ENCODE measurements around the gene PRIM2. TPM values are rescaled to one million over a fixed set of nuclear protein-coding genes. Genes with fewer than 3 reads are reported as not detected.
"Not testable (repeated sequence)": the region's sequence is repeated elsewhere in the genome, so short reads cannot be mapped to it uniquely, and the experiment has no call there.

The PRIM2 gene
- total RNA-seq, 1 donor from 2014 or later: 10.8 TPM

- Mint-ChIP-seq H3K9me3 (ENCODE audit: low read depth) (peaks cover 33% of the 10 kb centered on the region), H3K27me3 (ENCODE audit: low read depth) (no peaks in the 10 kb centered on the region), H3K4me3 (ENCODE audit: unreplicated experiment) (no peak overlapping the region), H3K27ac (ENCODE audit: unreplicated experiment) (no peak overlapping the region), H3K36me3 (ENCODE audit: low read depth) (peaks cover 47% of the 10 kb centered on the region), H3K4me1 (ENCODE audit: low read depth) (no peaks in the 10 kb centered on the region)
- no peak for DNase-seq (ENCODE audit: low spot score)
- TF ChIP-seq CTCF (IDR thresholded peaks at IDR 0.05): no peak
Observed at GRCh38 chr6:57328074-57328473, 10.6 kb downstream of the PRIM2 start.

GRCh38 chr6:57329933-57330332 is 12.5 kb downstream of the PRIM2 start:
- no peak for TF ChIP-seq CTCF (IDR thresholded peaks at IDR 0.05)
- no peak for DNase-seq (ENCODE audit: low spot score)
- no peak overlapping the region for H3K4me3 Mint-ChIP-seq (ENCODE audit: unreplicated experiment)
- no peaks in the 10 kb centered on the region for H3K27me3 Mint-ChIP-seq (ENCODE audit: low read depth)
- peaks cover 57% of the 10 kb centered on the region for H3K36me3 Mint-ChIP-seq (ENCODE audit: low read depth)
- H3K4me1 Mint-ChIP-seq (ENCODE audit: low read depth): no peaks in the 10 kb centered on the region
- peaks cover 44% of the 10 kb centered on the region for H3K9me3 Mint-ChIP-seq (ENCODE audit: low read depth)
- no peak overlapping the region for H3K27ac Mint-ChIP-seq (ENCODE audit: unreplicated experiment)

GRCh38 chr6:57342148-57342669 is 24.8 kb downstream of the PRIM2 start:
- H3K27ac Mint-ChIP-seq (ENCODE audit: unreplicated experiment): no peak overlapping the region
- H3K27me3 Mint-ChIP-seq (ENCODE audit: low read depth): no peaks in the 10 kb centered on the region
- peaks cover 4% of the 10 kb centered on the region for H3K36me3 Mint-ChIP-seq (ENCODE audit: low read depth)
- no peak for TF ChIP-seq CTCF (IDR thresholded peaks at IDR 0.05)
- no peaks in the 10 kb centered on the region for H3K4me1 Mint-ChIP-seq (ENCODE audit: low read depth)
- no peak overlapping the region for H3K4me3 Mint-ChIP-seq (ENCODE audit: unreplicated experiment)
- peaks cover 3% of the 10 kb centered on the region for H3K9me3 Mint-ChIP-seq (ENCODE audit: low read depth)
- DNase-seq (ENCODE audit: low spot score): no peak

- not testable (repeated sequence) for DNase-seq (ENCODE audit: low spot score); H3K4me1 Mint-ChIP-seq (ENCODE audit: low read depth); H3K9me3 Mint-ChIP-seq (ENCODE audit: low read depth); H3K4me3 Mint-ChIP-seq (ENCODE audit: unreplicated experiment); H3K27ac Mint-ChIP-seq (ENCODE audit: unreplicated experiment); H3K36me3 Mint-ChIP-seq (ENCODE audit: low read depth); H3K27me3 Mint-ChIP-seq (ENCODE audit: low read depth)
Observed at GRCh38 chr6:57343342-57343741, 25.9 kb downstream of the PRIM2 start.

GRCh38 chr6:57346715-57347114 is 29.3 kb downstream of the PRIM2 start:
- not testable (repeated sequence) for H3K9me3 Mint-ChIP-seq (ENCODE audit: low read depth); DNase-seq (ENCODE audit: low spot score); H3K4me3 Mint-ChIP-seq (ENCODE audit: unreplicated experiment); H3K36me3 Mint-ChIP-seq (ENCODE audit: low read depth); H3K27me3 Mint-ChIP-seq (ENCODE audit: low read depth); H3K27ac Mint-ChIP-seq (ENCODE audit: unreplicated experiment); H3K4me1 Mint-ChIP-seq (ENCODE audit: low read depth)

GRCh38 chr6:57347597-57347996 is 30.2 kb downstream of the PRIM2 start:
- H3K9me3 Mint-ChIP-seq (ENCODE audit: low read depth); H3K4me1 Mint-ChIP-seq (ENCODE audit: low read depth); H3K36me3 Mint-ChIP-seq (ENCODE audit: low read depth); H3K4me3 Mint-ChIP-seq (ENCODE audit: unreplicated experiment); H3K27me3 Mint-ChIP-seq (ENCODE audit: low read depth); H3K27ac Mint-ChIP-seq (ENCODE audit: unreplicated experiment); DNase-seq (ENCODE audit: low spot score): not testable (repeated sequence)

GRCh38 chr6:57350443-57350842 is 33.0 kb downstream of the PRIM2 start:
- not testable (repeated sequence) for DNase-seq (ENCODE audit: low spot score); H3K27me3 Mint-ChIP-seq (ENCODE audit: low read depth); H3K9me3 Mint-ChIP-seq (ENCODE audit: low read depth); H3K4me1 Mint-ChIP-seq (ENCODE audit: low read depth); H3K27ac Mint-ChIP-seq (ENCODE audit: unreplicated experiment); H3K36me3 Mint-ChIP-seq (ENCODE audit: low read depth); H3K4me3 Mint-ChIP-seq (ENCODE audit: unreplicated experiment)
